Heart left ventricle (tissue), 16 donors: ENCODE data around the gene TBXA2R. TPM values are rescaled to one million over a fixed set of nuclear protein-coding genes. Genes with fewer than 3 reads are reported as not detected.

Experiments
- ATAC-seq, 4 donors: fragments of 200-7000 bp; cut with Tn5 transposase; one replicate each; pipeline ENCODE4 v1.9.1; 2020 to 2022; ENCODE audit warnings: moderate library complexity in 4 of 4, mild to moderate bottlenecking in 3 of 4, moderate number of reproducible peaks in 1 of 4
- DNase-seq, 5 donors: peaks; one replicate each; pipeline ENCODE4 v3.0.0-alpha.2; 2020
- H3K27ac ChIP-seq, 12 donors: fragments of 200-600 bp; sonication (generic) in 4 of 12; one replicate each; pipeline versions ENCODE4 v1.5.0 to v1.8.0; 2016 to 2022; ENCODE audit warnings: mild to moderate bottlenecking in 2 of 12
- H3K27me3 ChIP-seq, 9 donors: fragments of 200-600 bp; sonication (generic) in 2 of 9; one replicate each; pipeline versions ENCODE4 v1.5.1 to v1.8.0; 2016 to 2022; ENCODE audit warnings: mild to moderate bottlenecking in 3 of 9
- H3K36me3 ChIP-seq, 9 donors: fragments of 200-600 bp; sonication (generic) in 2 of 9; one replicate each; pipeline versions ENCODE4 v1.5.0 to v1.8.0; 2018 to 2022; ENCODE audit warnings: mild to moderate bottlenecking in 2 of 9
- H3K4me1 ChIP-seq, 12 donors: fragments of 200-600 bp; sonication (generic) in 4 of 12; one replicate each; pipeline versions ENCODE4 v1.5.0 to v1.8.0; 2016 to 2022; ENCODE audit warnings: mild to moderate bottlenecking in 3 of 12
- H3K4me3 ChIP-seq, 12 donors: fragments of 200-600 bp; sonication (generic) in 4 of 12; one replicate each; pipeline versions ENCODE4 v1.5.0 to v1.8.0; 2017 to 2022; ENCODE audit warnings: mild to moderate bottlenecking in 9 of 12, moderate library complexity in 4 of 12
- H3K9me3 ChIP-seq, 12 donors: fragments of 200-600 bp; sonication (generic) in 4 of 12; one replicate each; pipeline versions ENCODE4 v1.5.0 to v1.8.0; 2016 to 2022; ENCODE audit warnings: mild to moderate bottlenecking in 1 of 12
- CTCF ChIP-seq, 12 donors: fragments of 200-600 bp; sonication (generic) in 4 of 12; IDR thresholded peaks; one replicate each; pipeline versions ENCODE4 v1.5.0 to v1.8.0; 2018 to 2022; ENCODE audit warnings: antibody characterized with exemption in 12 of 12, mild to moderate bottlenecking in 5 of 12
- POLR2A ChIP-seq, 2 donors: fragments of 450-650 bp; IDR thresholded peaks; one replicate each; pipeline ENCODE4 v1.6.1; 2017; ENCODE audit warnings: antibody characterized with exemption in 2 of 2, mild to moderate bottlenecking in 2 of 2, moderate library complexity in 2 of 2
- WGBS, 4 donors: extraction: QIAGEN DNeasy Blood & Tissue Kit in 2 of 4; methylation state at CpG; one replicate each; pipeline versions ENCODE4 v1.1.5 to v1.1.7; 2013 to 2018; 5-methylcytosine and 5-hydroxymethylcytosine counted together
- intact Hi-C, 10 donors: fragments of 100-400 bp; cut with DNase I; formaldehyde crosslinking; loops; one replicate each; pipeline versions ENCODE4 v1.11.1 to v1.14.2; 2022
- polyA plus RNA-seq, 2 donors: library from polyadenylated mRNA; stranded (reverse); fragments of 200-250 nt; gene quantifications; one replicate each; pipeline ENCODE4 v1.2.3, GENCODE V29; 2013
- total RNA-seq, 9 donors: library from RNA; depleted of rRNA in 2 of 9; stranded (reverse); fragments of >200 nt in 2 of 9; fragmentation: NEBNext Ultra II Directional in 3 of 9; extraction: Animal tissue kit (Norgen Biotek cat#: 25700) in 3 of 9; gene quantifications; one replicate each; pipeline versions ENCODE4 v1.1.0 to v1.2.4, GENCODE V29; 2016 to 2023
- donor health status: ischemic (EF 13 %, LVEDD 7.1; RV severe dilation, severe dysfunction).
- donor health status: healthy with polysubstance abuse.
- donor health status: DM: no; HTN: yes; CAD: no.
- donor health status: DM: no; HTN: no; CAD: no.
- donor health status: ischemic (EF 25% LVEDD 6.9; RV normal size, moderate dysfunction).
- donor health status: ischemic (EF 25% LVEDD 5.7; RV mildly dilated, moderate dysfunction).
- donor health status: healthy.
- donor health status: DM: yes; HTN: yes; CAD: no.
- donor health status: ischemic (EF 35%, LVEDD 5.7; RV mildly dilated, moderate dysfunction).
- donor health status: nonischemic (EF 11% LVEDD 7.7; RV severe dilation, severe dysfunction).
- donor health status: DM: yes; HTN: yes; CAD: no.
- donor health status: PGD.
- donor health status: ischemic (EF 29% LVEDD 5.4; RV normal size, mild dysfunction).
- donor health status: nonischemic (EF 23%, LVEDD 6.1; RV moderate dilation, normal function).

Gene TBXA2R
- total and polyA plus RNA-seq, 11 donors, result 1.9 to 5.1 (median 2.9) TPM

- peaks cover 0 to 71% (median 47%) of the 10 kb centered on the region in 9 donors for H3K36me3 ChIP-seq
These were observed 27.9 kb upstream of the TBXA2R start for GRCh38 chr19:3634496-3635045.

GRCh38 chr19:3633559-3633988 is 26.9 kb upstream of the TBXA2R start:
- Histone ChIP-seq H3K4me1 (no peaks in the 10 kb centered on the region), H3K27me3 (no peaks in the 10 kb centered on the region), H3K27ac (no peak overlapping the region), H3K4me3 (no peak overlapping the region), H3K9me3 (no peaks in the 10 kb centered on the region), H3K36me3 (peaks cover 0 to 61% (median 37%) of the 10 kb centered on the region in 9 donors)
- DNase-seq, result no peak
- ATAC-seq, result no peak
- 90 to 93% (median 92%) methylated on average over 22 of the region's 22 CpGs for WGBS, 4 donors
- intact Hi-C loops, result no loop called here
- no peak for TF ChIP-seq CTCF (IDR thresholded peaks at IDR 0.05)

More at GRCh38 chr19:3634496-3635045, 27.9 kb upstream of the TBXA2R start:
- Histone ChIP-seq H3K4me1 (no peaks in the 10 kb centered on the region), H3K27ac (no peak overlapping the region), H3K27me3 (no peaks in the 10 kb centered on the region), H3K9me3 (no peaks in the 10 kb centered on the region), H3K4me3 (no peak overlapping the region)
- no peak for ATAC-seq
- DNase-seq, result no peak
- intact Hi-C loops, result no loop called here
- TF ChIP-seq POLR2A (IDR thresholded peaks at IDR 0.05), result no peak
- TF ChIP-seq CTCF (IDR thresholded peaks at IDR 0.05), result no peak
- 91 to 96% (median 95%) methylated on average over 10 to 19 of the region's 19 CpGs for WGBS, 4 donors

GRCh38 chr19:3632739-3633558 is 26.3 kb upstream of the TBXA2R start:
- intact Hi-C loops, result no loop called here
- H3K36me3 ChIP-seq, result peaks cover 0 to 55% (median 31%) of the 10 kb centered on the region in 9 donors
- 88 to 90% (median 89%) methylated on average over 44 to 50 of the region's 50 CpGs for WGBS, 4 donors
- H3K27me3 ChIP-seq, result no peaks in the 10 kb centered on the region
- no peak for TF ChIP-seq CTCF (IDR thresholded peaks at IDR 0.05)
- TF ChIP-seq POLR2A (IDR thresholded peaks at IDR 0.05), result no peak
- H3K9me3 ChIP-seq, result no peaks in the 10 kb centered on the region
- H3K4me1 ChIP-seq, result no peaks in the 10 kb centered on the region
- no peak overlapping the region for H3K4me3 ChIP-seq
- no peak overlapping the region for H3K27ac ChIP-seq
- ATAC-seq (peak in 1 of 4 donors; percentile 2), DNase-seq (no peak)

- no peaks in the 10 kb centered on the region for H3K27me3 ChIP-seq
- H3K9me3 ChIP-seq, result no peaks in the 10 kb centered on the region
- no peak overlapping the region for H3K4me3 ChIP-seq
- H3K4me1 ChIP-seq, result peaks cover 0 to 5% (median 3%) of the 10 kb centered on the region in 12 donors
- intact Hi-C loops, result no loop called here
- WGBS, 4 donors, result 81 to 95% (median 83%) methylated on average over 4 to 16 of the region's 16 CpGs
- no peak overlapping the region for H3K27ac ChIP-seq
- no peak for ATAC-seq
- no peak for DNase-seq
- no peak for TF ChIP-seq CTCF (IDR thresholded peaks at IDR 0.05)
- TF ChIP-seq POLR2A (IDR thresholded peaks at IDR 0.05), result no peak
- H3K36me3 ChIP-seq, result peaks cover 0 to 46% (median 23%) of the 10 kb centered on the region in 9 donors
These were observed 25.4 kb upstream of the TBXA2R start for GRCh38 chr19:3632098-3632497.
